Fibroblast of skin of scalp (primary cell): ENCODE results near the gene P2RY11.

Source experiments
- DNase-seq: peaks from one replicate; pipeline ENCODE4 v3.0.0-alpha.2; 2013

The P2RY11 gene

GRCh38 chr19:10113964-10114650, 2.6 kb downstream of the P2RY11 start:
- DNase-seq, result no peak

- no peak for DNase-seq
Observed at GRCh38 chr19:10114651-10115391, 3.3 kb downstream of the P2RY11 start.

- no peak for DNase-seq
Observed at GRCh38 chr19:10115392-10116084, 4.0 kb downstream of the P2RY11 start.

GRCh38 chr19:10116085-10116865, 4.8 kb downstream of the P2RY11 start:
- DNase-seq, result no peak

GRCh38 chr19:10116866-10117616, 5.5 kb downstream of the P2RY11 start:
- no peak for DNase-seq

- DNase-seq, result no peak
Observed at GRCh38 chr19:10118960-10119359, 7.5 kb downstream of the P2RY11 start.

GRCh38 chr19:10120538-10121189, 9.2 kb downstream of the P2RY11 start:
- peak; percentile 92 for DNase-seq

GRCh38 chr19:10122045-10122444, 10.6 kb downstream of the P2RY11 start:
- peak; percentile 27 for DNase-seq

- DNase-seq, result no peak
Observed at GRCh38 chr19:10124429-10124828, 12.9 kb downstream of the P2RY11 start.

GRCh38 chr19:10126213-10126639, 14.7 kb downstream of the P2RY11 start:
- no peak for DNase-seq

GRCh38 chr19:10132905-10133304, 21.4 kb downstream of the P2RY11 start:
- DNase-seq, result no peak

- no peak for DNase-seq
Observed at GRCh38 chr19:10133596-10133995, 22.1 kb downstream of the P2RY11 start.

GRCh38 chr19:10134040-10134439, 22.5 kb downstream of the P2RY11 start:
- DNase-seq, result no peak

- no peak for DNase-seq
Observed at GRCh38 chr19:10135551-10136334, 24.2 kb downstream of the P2RY11 start.

GRCh38 chr19:10136936-10137335, 25.4 kb downstream of the P2RY11 start:
- no peak for DNase-seq

- no peak for DNase-seq
Observed at GRCh38 chr19:10137751-10138682, 26.5 kb downstream of the P2RY11 start.

GRCh38 chr19:10138879-10139795, 27.6 kb downstream of the P2RY11 start:
- DNase-seq, result no peak

- DNase-seq, result no peak
Observed at GRCh38 chr19:10139952-10140351, 28.5 kb downstream of the P2RY11 start.
